H1 (cell line): ENCODE results near the gene MRPL34. TPM values are rescaled to one million over a fixed set of nuclear protein-coding genes. Genes with fewer than 3 reads are reported as not detected.

ENCODE experiments used
- CTCF ChIA-PET: fragments of 300-600 bp; sonication (Branson Sonifier 250); formaldehyde crosslinking; loops from one replicate; lab custom pipeline; 2021; ENCODE audit not compliant: partially characterized antibody; lab: Charles Lee
- POLR2A ChIA-PET: fragments of 300-600 bp; sonication (Branson Sonifier 250); formaldehyde crosslinking; loops from one replicate; lab custom pipeline; 2021; ENCODE audit warnings: inconsistent platforms; ENCODE audit not compliant: partially characterized antibody; lab: Charles Lee
- DNase-seq, 2 experiments: peaks; one replicate each; pipeline versions ENCODE4 v3.0.0 to v3.0.0-alpha.2; 2010 to 2022; ENCODE audit warnings: low spot score in 2 of 2, low read depth in 1 of 2, mixed read lengths in 1 of 2
- FAIRE-seq: peaks from 2 replicates; lab custom pipeline; 2011; peaks lifted over from hg19 to GRCh38; lab: Jason Lieb, UNC
- H2AFZ ChIP-seq: 2 replicates; pipeline ENCODE4 v1.8.1; 2012; ENCODE audit warnings: low read length, inconsistent platforms
- H2AK5ac ChIP-seq: 2 replicates; pipeline ENCODE4 v1.6.1; 2013; ENCODE audit warnings: low read depth, low read length
- H2BK120ac ChIP-seq: replicated peaks from 2 replicates; pipeline ENCODE3; 2013; ENCODE audit warnings: low read depth, low read length, inconsistent platforms
- H2BK12ac ChIP-seq: 2 replicates; pipeline ENCODE4 v1.6.1; 2013; ENCODE audit warnings: low read depth, low read length
- H2BK15ac ChIP-seq: 2 replicates; pipeline ENCODE4 v1.6.1; 2013; ENCODE audit warnings: low read length
- H2BK20ac ChIP-seq: 2 replicates; pipeline ENCODE4 v1.6.1; 2013; ENCODE audit warnings: low read length
- H2BK5ac ChIP-seq: 2 replicates; pipeline ENCODE4 v1.6.1; 2013; ENCODE audit warnings: low read depth, low read length
- H3K14ac ChIP-seq: 2 replicates; pipeline ENCODE4 v1.6.1; 2013; ENCODE audit warnings: inconsistent platforms; ENCODE audit not compliant: insufficient read length
- H3K18ac ChIP-seq: 2 replicates; pipeline ENCODE4 v1.6.1; 2013; ENCODE audit warnings: low read length; ENCODE audit errors: extremely low read depth
- H3K23ac ChIP-seq: 2 replicates; pipeline ENCODE4 v1.6.1; 2013; ENCODE audit warnings: inconsistent platforms; ENCODE audit not compliant: insufficient read length
- H3K23me2 ChIP-seq: 2 replicates; pipeline ENCODE4 v1.6.1; 2013; ENCODE audit warnings: low read depth, low read length
- H3K27ac ChIP-seq: 2 replicates; pipeline ENCODE4 v1.6.1; 2011; ENCODE audit warnings: low read depth, low read length, inconsistent platforms
- H3K27me3 ChIP-seq, 4 experiments: replicated peaks in 1 of 4; 1 replicate in 1 of 4; 2 replicates in 3 of 4; pipeline versions ENCODE4 v1.6.1 to v1.8.1; 2011 to 2013; ENCODE audit warnings: low read length in 3 of 4, mild to moderate bottlenecking in 3 of 4, inconsistent platforms in 2 of 4, mixed read lengths in 2 of 4, moderate library complexity in 1 of 4; ENCODE audit not compliant: control insufficient read depth in 3 of 4, insufficient read depth in 3 of 4; ENCODE audit errors: extremely low read depth in 1 of 4
- H3K36me3 ChIP-seq, 4 experiments: 2 replicates each; pipeline versions ENCODE4 v1.6.1 to v1.8.1; 2011 to 2013; ENCODE audit warnings: mild to moderate bottlenecking in 4 of 4, low read length in 3 of 4, moderate library complexity in 2 of 4, control low read depth in 1 of 4, inconsistent platforms in 1 of 4; ENCODE audit not compliant: insufficient read depth in 4 of 4, control insufficient read depth in 2 of 4
- H3K4ac ChIP-seq: replicated peaks from 2 replicates; pipeline ENCODE3; 2013; ENCODE audit warnings: low read length, low read depth, mixed read lengths, inconsistent platforms; ENCODE audit not compliant: insufficient read length
- H3K4me1 ChIP-seq, 4 experiments: replicated peaks in 1 of 4; 1 replicate in 1 of 4; 2 replicates in 3 of 4; pipeline versions ENCODE4 v1.6.1 to v1.8.1; 2011 to 2013; ENCODE audit warnings: low read length in 3 of 4, inconsistent platforms in 2 of 4, mixed read lengths in 1 of 4; ENCODE audit not compliant: insufficient read depth in 4 of 4, control insufficient read depth in 3 of 4
- H3K4me2 ChIP-seq, 2 experiments: 2 replicates each; pipeline versions ENCODE4 v1.6.1 to v1.8.1; 2011 to 2013; ENCODE audit warnings: low read depth in 2 of 2, low read length in 2 of 2, control low read depth in 1 of 2, inconsistent platforms in 1 of 2, mild to moderate bottlenecking in 1 of 2; ENCODE audit not compliant: insufficient read depth in 1 of 2
- H3K4me3 ChIP-seq, 4 experiments: fragments of 200-600, 300-600 bp in 1 of 4; sonication (generic), shearing (Covaris generic), sonication (Bioruptor Twin) in 1 of 4; 2 replicates each; pipeline versions ENCODE4 v1.5.1 to v1.8.1; 2011 to 2016; ENCODE audit warnings: low read length in 4 of 4, low read depth in 3 of 4, control low read depth in 2 of 4, inconsistent platforms in 2 of 4, mild to moderate bottlenecking in 2 of 4, mixed read lengths in 1 of 4, moderate library complexity in 1 of 4; ENCODE audit not compliant: insufficient read depth in 2 of 4; ENCODE audit errors: extremely low read depth in 1 of 4
- H3K56ac ChIP-seq: replicated peaks from 2 replicates; pipeline ENCODE3; 2013; ENCODE audit warnings: low read depth, mild to moderate bottlenecking, mixed read lengths, low read length, inconsistent platforms; ENCODE audit not compliant: insufficient read length
- H3K79me1 ChIP-seq: 2 replicates; pipeline ENCODE4 v1.6.1; 2013; ENCODE audit warnings: low read depth, low read length, control low read depth
- H3K79me2 ChIP-seq, 2 experiments: 2 replicates each; pipeline versions ENCODE4 v1.6.1 to v1.8.1; 2012 to 2013; ENCODE audit warnings: low read length in 2 of 2, mild to moderate bottlenecking in 2 of 2, inconsistent platforms in 1 of 2; ENCODE audit not compliant: insufficient read depth in 2 of 2, control insufficient read depth in 1 of 2
- H3K9ac ChIP-seq, 4 experiments: replicated peaks in 1 of 4; 1 replicate in 1 of 4; 2 replicates in 3 of 4; pipeline versions ENCODE4 v1.6.1 to v1.8.1; 2011 to 2013; ENCODE audit warnings: low read depth in 3 of 4, low read length in 3 of 4, control low read depth in 2 of 4, mild to moderate bottlenecking in 2 of 4, moderate library complexity in 2 of 4, inconsistent platforms in 1 of 4; ENCODE audit errors: extremely low read depth in 1 of 4
- H3K9me3 ChIP-seq, 2 experiments: 2 replicates each; pipeline versions ENCODE4 v1.6.1 to v1.8.1; 2012 to 2013; ENCODE audit warnings: mild to moderate bottlenecking in 2 of 2, moderate library complexity in 2 of 2, control low read depth in 1 of 2, inconsistent platforms in 1 of 2, low read depth in 1 of 2, low read length in 1 of 2, mixed read lengths in 1 of 2; ENCODE audit not compliant: insufficient read depth in 2 of 2
- H4K20me1 ChIP-seq, 2 experiments: replicated peaks in 1 of 2; 2 replicates each; pipeline versions ENCODE3 to v1.8.1; 2011 to 2013; ENCODE audit warnings: inconsistent platforms in 2 of 2, low read length in 2 of 2, mild to moderate bottlenecking in 1 of 2; ENCODE audit not compliant: insufficient read depth in 2 of 2, control insufficient read depth in 1 of 2
- H4K5ac ChIP-seq: 2 replicates; pipeline ENCODE4 v1.6.1; 2013; ENCODE audit warnings: low read length, low read depth, mixed read lengths, inconsistent platforms; ENCODE audit not compliant: insufficient read length
- H4K8ac ChIP-seq: 2 replicates; pipeline ENCODE4 v1.8.0; 2013; ENCODE audit warnings: mild to moderate bottlenecking, moderate library complexity, low read length, inconsistent platforms; ENCODE audit not compliant: insufficient read depth; ENCODE audit errors: extremely low read depth
- H4K91ac ChIP-seq: replicated peaks from 2 replicates; pipeline ENCODE3; 2013; ENCODE audit warnings: low read length, mixed read lengths, inconsistent platforms; ENCODE audit not compliant: insufficient read length
- ASH2L ChIP-seq: fragments of 200-600, 300-600 bp; sonication (generic); IDR thresholded peaks from one replicate; pipeline ENCODE4 v1.7.1; 2017; ENCODE audit warnings: low read length
- WGBS, 2 experiments: shearing (Covaris generic) in 1 of 2; methylation state at CpG; one replicate each; pipeline versions ENCODE4 v1.1.6 to v1.1.7; 2013 to 2015; ENCODE audit warnings: low lambda C conversion rate in 2 of 2, mixed read lengths in 2 of 2, inconsistent platforms in 1 of 2, low coverage in 1 of 2, missing lambda C conversion rate in 1 of 2; ENCODE audit not compliant: insufficient replicate concordance in 2 of 2, insufficient coverage in 1 of 2, insufficient read length in 1 of 2; ENCODE audit errors: extremely low coverage in 1 of 2, missing lambda C conversion rate in 1 of 2; 5-methylcytosine and 5-hydroxymethylcytosine counted together
- polyA plus RNA-seq, 7 experiments: library from polyadenylated mRNA; depleted of rRNA in 3 of 7; stranded (reverse) in 5 of 7; unstranded in 2 of 7; fragments of >200 nt in 5 of 7; fragments of 200-250 nt in 2 of 7; gene quantifications; 1 replicate in 5 of 7; 2 replicates in 1 of 7; 4 replicates in 1 of 7; pipeline versions ENCODE4 v1.2.1 to v1.2.3, GENCODE V29; 2011 to 2013; ENCODE audit warnings: missing spikeins in 2 of 7, mixed read lengths in 2 of 7
- total RNA-seq: library from RNA; stranded (reverse); fragmentation: NEBNext Ultra II Directional; extraction: Animal tissue kit (Norgen Biotek cat#: 25700); gene quantifications from 2 replicates; pipeline ENCODE4 v1.2.1, GENCODE V29; 2021

Gene MRPL34
- total and polyA plus RNA-seq, 2 of the 8 experiments (the other 6 are each of a cell fraction or from before 2014, with no cell fraction given) = 91.9 to 99.6 TPM

- H3K14ac ChIP-seq = no peak overlapping the region
- POLR2A ChIA-PET = interaction anchor here (1.0 to 18.5 kb wide), 3 partner anchors 16 to 86 kb away, joined by 3 to 329 read pairs (median 4); partner anchors contain the start of genes ANO8 and OCEL1
- FAIRE-seq = no peak
These were observed 6.0 kb downstream of the MRPL34 start for GRCh38 chr19:17311455-17312188.

More at GRCh38 chr19:17311455-17312188, 6.0 kb downstream of the MRPL34 start:
- H3K9ac ChIP-seq = no peak overlapping the region
- 0 out of 2 replicates have a peak overlapping the region, but pooled peaks have one; percentile 35 for H4K8ac ChIP-seq
- no peak overlapping the region for H3K4me3 ChIP-seq
- no peak overlapping the region for H4K5ac ChIP-seq
- no peak overlapping the region for H3K18ac ChIP-seq
- H2BK5ac ChIP-seq = no peak overlapping the region
- DNase-seq = no peak
- no peak for TF ChIP-seq ASH2L
- H3K27ac ChIP-seq = peak overlapping the region; percentile 67
- peaks cover 21% of the 10 kb centered on the region for H3K79me1 ChIP-seq
- H3K56ac ChIP-seq = no peak overlapping the region
- no peaks in the 10 kb centered on the region for H3K27me3 ChIP-seq
- 80% methylated on average over 11 of the region's 11 CpGs; no CpG with 5 or more reads in 1 of the 2 experiments for WGBS, 2 experiments
- peaks cover 8 to 32% of the 10 kb centered on the region in 2 experiments; a peak in 3 of 4 replicates for H3K79me2 ChIP-seq
- H2BK120ac ChIP-seq = no peak overlapping the region
- H2BK12ac ChIP-seq = 0 out of 2 replicates have a peak overlapping the region, but pooled peaks have one; percentile 60
- peaks cover 2 to 13% (median 5%) of the 10 kb centered on the region in 4 experiments; a peak in 5 of 7 replicates for H3K4me1 ChIP-seq
- no peak overlapping the region for H3K23ac ChIP-seq
- peaks cover 4 to 17% (median 12%) of the 10 kb centered on the region in 4 experiments for H3K36me3 ChIP-seq
- H3K4ac ChIP-seq = no peak overlapping the region
- H2BK15ac ChIP-seq = no peak overlapping the region
- no peak overlapping the region for H2AFZ ChIP-seq
- no peak overlapping the region for H2AK5ac ChIP-seq
- peaks cover 0 to 14% of the 10 kb centered on the region in 2 experiments for H4K20me1 ChIP-seq
- CTCF ChIA-PET = interaction anchor here (1.1 to 1.7 kb wide), 3 partner anchors 13 to 21 kb away, joined by 3 to 5 read pairs (median 4); no protein-coding TSS in a partner anchor
- H3K9me3 ChIP-seq = no peaks in the 10 kb centered on the region
- peaks cover 5% of the 10 kb centered on the region for H3K23me2 ChIP-seq
- H2BK20ac ChIP-seq = no peak overlapping the region
- peak overlapping the region in 1 of 2 experiments; percentile 8; a peak in 2 of 4 replicates for H3K4me2 ChIP-seq
- no peak overlapping the region for H4K91ac ChIP-seq
